HG03521 (cell line): ENCODE data around the gene TNRC6C.

Source experiments
- ATAC-seq: cut with Tn5 transposase; IDR thresholded peaks from one replicate; pipeline ENCODE4 v1.9.1; 2021; ENCODE audit warnings: mild to moderate bottlenecking, moderate library complexity; ENCODE audit not compliant: unreplicated experiment

The TNRC6C gene, protein sequence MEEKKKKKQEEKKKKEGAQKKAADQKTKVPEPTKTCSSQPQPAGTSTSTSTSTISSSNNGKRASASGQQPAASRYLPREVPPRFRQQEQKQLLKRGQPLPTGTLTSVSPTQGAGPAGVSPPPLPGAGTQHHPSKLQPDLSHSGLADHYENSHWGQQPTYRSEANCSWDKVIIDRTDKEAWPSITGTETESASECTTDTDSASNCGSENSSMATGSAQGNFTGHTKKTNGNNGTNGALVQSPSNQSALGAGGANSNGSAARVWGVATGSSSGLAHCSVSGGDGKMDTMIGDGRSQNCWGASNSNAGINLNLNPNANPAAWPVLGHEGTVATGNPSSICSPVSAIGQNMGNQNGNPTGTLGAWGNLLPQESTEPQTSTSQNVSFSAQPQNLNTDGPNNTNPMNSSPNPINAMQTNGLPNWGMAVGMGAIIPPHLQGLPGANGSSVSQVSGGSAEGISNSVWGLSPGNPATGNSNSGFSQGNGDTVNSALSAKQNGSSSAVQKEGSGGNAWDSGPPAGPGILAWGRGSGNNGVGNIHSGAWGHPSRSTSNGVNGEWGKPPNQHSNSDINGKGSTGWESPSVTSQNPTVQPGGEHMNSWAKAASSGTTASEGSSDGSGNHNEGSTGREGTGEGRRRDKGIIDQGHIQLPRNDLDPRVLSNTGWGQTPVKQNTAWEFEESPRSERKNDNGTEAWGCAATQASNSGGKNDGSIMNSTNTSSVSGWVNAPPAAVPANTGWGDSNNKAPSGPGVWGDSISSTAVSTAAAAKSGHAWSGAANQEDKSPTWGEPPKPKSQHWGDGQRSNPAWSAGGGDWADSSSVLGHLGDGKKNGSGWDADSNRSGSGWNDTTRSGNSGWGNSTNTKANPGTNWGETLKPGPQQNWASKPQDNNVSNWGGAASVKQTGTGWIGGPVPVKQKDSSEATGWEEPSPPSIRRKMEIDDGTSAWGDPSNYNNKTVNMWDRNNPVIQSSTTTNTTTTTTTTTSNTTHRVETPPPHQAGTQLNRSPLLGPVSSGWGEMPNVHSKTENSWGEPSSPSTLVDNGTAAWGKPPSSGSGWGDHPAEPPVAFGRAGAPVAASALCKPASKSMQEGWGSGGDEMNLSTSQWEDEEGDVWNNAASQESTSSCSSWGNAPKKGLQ (N-terminal part only)

DNA sequence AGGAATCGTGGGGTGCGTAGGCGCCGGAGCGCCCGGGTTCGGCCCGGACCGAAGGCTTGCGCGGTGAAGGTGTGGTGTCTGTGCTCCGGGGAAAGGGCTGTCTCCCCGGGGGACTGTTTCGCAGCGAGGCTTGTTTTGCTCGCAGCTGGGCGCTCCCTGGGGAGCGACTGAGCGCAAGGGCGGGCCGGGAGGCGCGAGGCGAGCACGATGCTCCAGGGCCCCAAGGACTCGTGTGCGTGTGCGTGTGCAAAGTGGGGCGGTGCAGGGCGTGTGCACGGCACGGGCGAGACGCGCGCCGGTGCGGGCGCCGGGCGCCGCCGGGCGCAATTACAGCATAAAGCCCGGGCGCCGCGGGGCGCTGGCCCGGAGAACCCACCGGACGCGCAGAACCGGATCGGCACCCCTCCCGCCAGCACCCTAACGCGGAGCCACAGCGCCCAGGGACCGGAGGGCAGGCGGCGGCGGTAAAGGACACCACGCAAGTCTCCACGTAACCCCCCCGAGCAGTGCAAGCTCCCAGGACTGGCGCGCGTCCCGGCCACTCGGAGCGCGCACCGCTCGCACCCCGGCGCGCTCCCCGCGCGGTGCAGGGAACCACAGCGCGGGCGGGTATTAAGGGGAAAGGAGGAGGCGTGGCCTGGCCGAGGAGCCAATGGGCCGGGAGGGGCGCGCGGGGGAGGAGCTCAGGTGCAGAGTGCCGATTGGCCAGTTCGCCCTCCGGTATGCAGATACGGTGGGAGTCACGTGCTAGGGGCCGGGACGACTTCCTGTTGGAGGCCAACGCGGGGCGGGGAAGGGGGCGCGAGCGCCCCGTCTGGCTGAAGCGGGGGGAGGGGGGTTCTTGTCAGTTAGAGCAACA, at the start of gene TNRC6C:
TSS of gene TNRC6C (plus strand) at position 847 of the 859 bp plus-strand sequence. CDS start 45,504 bp downstream, outside the sequence.
- peak; percentile 88 for ATAC-seq

- ATAC-seq, result no peak
Observed at GRCh38 chr17:77909236-77909635, 49.3 kb upstream of the TNRC6C start.

- ATAC-seq, result no peak
Observed at GRCh38 chr17:77909816-77910215, 48.7 kb upstream of the TNRC6C start.

DNA sequence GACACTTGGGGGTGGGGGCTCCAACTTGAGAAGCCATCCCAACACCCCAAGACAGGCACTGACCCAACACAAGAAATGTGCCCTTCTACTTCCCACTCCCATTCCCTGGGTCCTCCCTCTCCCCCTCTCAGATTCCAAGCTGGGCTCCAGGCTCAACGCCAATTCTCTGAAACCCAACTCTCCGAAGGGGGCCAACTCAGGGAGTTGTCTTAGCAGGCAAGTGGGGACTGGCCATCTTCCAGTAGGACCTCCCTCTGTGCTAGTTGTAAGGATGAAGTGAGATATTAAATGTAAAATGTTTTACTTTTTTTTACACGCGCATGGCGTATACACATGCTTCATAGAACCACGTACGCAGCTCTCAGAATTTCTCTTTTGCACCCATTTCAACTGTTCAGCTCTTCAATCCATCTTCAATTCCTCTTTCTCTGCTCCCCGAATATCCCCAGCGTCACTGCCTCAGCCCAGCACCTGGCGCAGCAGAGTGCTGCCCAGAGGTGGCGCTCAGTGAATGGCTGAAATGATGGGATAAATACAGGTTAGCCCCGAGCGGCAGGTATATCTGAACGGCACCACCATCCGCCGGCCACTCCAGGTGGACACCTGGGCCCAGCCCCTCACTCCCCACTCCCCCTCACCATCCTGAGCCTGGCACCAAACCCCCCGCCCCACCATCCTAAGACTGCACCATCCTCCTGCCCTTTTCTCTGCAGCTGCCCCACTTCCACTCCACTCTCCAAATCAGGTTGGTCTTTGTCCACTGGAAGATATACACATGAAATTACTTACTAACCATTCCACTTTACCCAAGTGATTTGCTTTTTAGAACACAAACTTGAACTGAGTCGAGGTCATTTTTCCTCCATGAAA, 43.9 kb upstream of the TNRC6C start:
- ATAC-seq, result no peak

GRCh38 chr17:77915594-77916021, 42.9 kb upstream of the TNRC6C start:
- ATAC-seq, result no peak

DNA sequence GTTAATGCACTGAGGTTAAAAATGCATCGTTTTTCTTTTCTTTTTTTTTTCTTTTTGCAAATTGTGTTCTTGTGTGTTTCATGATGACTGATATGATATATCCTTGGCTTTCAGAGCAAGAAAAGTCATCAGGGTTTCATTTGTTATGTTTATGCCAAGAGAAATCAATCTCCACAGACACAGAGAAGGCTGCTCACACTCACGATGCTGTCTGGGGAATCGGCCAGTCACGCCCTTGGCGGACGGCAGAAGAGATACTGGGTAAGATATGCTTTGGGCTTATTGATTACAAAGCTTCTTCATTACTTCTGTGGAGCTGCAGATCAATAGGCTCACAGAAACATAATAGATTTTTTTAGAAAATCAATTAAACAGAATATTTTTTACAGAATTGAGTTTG, 42.2 kb upstream of the TNRC6C start:
- no peak for ATAC-seq

DNA sequence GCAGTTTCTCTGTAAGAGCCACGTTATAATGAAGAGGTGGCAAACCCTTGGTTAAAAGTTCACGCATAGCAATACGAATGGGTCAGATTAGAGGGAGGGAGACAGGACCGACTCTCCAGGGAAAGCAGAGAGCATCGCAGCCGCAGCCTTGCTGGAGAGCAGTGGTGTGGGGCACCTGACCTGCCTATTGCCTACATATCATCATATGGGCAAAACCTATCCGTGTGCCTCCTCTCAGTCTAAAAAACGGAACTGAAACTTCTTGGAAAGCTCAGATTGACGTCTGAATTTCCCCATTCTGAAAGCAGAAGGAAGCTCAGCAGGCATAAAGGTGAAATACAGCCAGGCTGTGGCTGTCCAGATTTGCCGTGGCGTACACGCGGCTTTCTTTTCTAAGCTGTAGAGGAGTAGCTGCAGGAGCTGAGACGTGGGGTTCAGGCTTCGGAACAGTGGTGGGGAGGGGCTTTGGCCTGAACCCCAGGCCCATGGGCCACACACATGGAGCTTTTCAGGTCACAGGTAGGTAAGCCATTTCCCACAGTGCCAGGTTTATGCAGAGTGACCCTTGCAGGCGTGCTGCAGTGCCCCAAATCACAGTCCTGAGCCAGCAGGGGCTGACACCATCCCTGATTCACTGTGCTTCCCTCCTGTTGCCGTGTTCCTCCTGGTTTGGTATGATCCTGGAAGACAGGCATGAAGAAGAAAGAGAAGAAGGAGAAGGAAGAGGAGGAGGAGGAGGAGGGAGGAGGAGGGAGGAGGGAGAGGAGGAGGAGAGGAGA, 41.6 kb upstream of the TNRC6C start:
- no peak for ATAC-seq

- no peak for ATAC-seq
Observed at GRCh38 chr17:77919276-77919675, 39.2 kb upstream of the TNRC6C start.

DNA sequence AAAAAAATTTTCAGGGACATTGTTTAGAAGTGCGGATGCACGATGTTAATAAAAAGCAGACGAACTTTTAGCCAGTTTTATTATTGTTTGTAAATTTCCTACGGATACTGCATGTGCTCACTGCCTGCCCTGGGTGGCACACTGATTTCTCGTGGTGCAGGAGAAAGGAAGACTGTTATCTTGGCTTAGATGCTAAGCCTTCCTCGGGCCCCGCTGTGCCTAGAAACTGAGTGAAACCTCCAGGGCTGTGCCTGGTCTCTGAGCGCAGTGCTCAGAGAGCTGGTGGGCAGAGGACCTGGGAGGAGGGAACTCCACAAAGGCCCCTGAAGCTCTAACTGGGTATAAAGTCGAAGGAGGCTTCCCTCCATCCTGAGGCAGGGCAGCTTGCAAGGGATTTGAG, 35.4 kb upstream of the TNRC6C start:
- no peak for ATAC-seq

- ATAC-seq, result no peak
Observed at GRCh38 chr17:77923776-77924513, 34.6 kb upstream of the TNRC6C start.

DNA sequence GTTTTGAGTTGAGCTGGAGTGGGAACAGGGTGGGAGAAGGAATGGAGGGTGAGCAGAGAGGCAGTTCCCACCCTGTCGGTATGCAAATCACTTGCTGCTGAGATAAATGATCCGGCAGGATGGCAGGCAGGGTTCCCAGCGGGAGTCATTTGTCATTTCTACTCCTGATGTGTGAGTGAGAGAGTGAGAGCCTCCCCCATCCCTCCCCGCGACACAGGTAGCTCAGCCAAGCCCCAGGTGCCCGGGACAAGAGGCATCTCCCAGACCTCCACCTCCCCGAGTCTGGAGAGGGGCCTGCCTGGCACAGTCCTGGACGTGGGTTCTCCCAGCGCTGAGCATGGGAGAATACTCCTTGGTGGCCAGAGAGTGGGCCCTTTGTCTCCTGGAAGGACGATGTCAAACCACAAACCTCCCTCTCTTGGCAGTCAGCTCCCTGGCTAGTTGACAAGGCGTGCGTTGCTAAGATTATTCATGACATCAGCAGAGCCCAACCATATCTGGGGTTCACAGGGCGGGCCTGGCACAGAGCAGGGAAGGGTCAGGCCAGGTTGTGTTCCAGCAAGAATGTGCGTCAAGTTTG, 33.7 kb upstream of the TNRC6C start:
- ATAC-seq, result no peak

DNA sequence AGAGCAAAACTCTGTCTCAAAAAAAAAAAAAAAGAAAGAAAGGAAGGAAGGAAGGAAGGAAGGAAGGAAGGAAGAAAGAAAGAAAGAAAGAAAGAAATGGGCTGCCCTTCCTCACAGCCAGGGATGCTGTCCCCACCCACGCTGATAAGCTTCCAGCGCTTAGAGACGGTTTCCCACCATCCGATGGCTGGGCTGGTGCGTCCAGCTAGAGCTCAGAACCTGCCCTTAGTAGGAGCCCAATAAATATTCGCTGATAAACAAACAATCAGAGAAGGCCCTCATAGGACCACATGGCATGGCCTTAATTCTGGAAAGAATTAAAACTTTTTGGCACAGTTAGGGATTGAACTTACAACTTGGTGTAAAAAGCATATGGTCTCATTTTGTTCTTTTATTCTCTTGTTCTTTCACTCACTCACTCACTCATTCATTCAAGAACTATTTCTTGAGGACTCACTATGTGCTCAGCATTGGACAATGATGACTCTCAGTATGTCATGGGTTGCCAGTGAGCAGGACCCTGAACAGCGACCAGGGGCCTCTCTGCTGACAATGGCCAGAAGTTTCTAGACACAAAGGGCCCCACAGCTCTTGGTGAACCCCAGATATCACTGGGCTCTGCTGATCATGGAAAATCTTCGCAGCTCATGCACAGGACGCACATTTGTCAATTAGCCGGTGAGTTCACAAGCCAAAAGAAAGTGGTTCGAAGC, 32.5 kb upstream of the TNRC6C start:
- ATAC-seq, result no peak

DNA sequence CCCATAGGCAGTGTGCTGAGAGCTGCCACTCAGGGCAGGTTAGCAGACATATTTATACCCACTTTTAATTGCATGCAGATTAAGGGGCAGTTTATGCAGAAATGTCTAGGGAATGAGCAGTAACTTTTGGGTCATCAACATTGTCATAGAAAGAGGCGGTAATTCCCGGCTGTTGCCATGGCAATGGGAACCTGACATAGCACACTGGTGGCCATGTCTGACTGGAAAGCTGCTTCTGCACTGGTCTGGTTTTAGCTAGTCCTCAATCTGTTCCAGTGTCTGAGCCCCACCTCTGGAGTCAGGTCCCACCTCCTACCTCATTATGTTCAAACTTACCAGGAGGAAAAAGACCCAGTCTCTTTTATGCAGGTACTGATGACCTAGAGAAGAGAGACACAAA, 31.5 kb upstream of the TNRC6C start:
- ATAC-seq, result no peak

DNA sequence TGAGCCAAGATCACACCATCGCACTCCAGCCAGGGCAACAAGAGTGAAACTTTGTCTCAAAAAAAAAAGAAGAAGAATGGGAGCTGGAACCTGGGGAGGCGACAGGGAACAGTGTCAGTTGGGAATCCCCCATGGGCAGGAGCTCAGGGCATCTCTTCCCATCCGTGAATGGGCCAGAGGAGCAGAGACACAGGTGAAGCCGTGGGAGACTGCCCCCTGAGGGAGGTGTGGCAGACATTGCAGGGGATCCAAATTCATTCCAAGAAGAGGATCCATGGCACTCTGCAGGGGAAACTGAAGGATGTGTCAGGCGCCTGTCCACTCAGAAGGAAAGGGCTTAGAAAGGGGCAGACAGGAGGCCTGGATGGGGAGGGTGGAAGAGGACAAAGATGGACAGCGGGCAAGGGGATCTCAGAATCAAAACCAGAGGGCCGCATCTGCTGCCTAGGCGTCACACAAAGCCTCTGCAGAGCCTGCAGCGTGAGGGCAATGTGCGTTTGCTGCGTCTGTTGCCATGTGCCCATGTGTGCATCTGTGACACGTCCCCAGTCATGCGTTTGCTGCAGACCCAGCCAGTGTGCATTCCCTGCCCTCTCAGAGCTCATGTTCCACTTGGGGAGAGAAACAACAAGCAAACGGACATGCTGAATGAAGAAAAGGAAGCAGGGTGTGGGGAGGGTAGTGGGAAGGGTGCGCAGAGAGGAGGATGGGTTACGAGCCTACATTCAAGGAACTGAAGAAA, 30.6 kb upstream of the TNRC6C start:
- ATAC-seq, result no peak

GRCh38 chr17:77928519-77929179, 29.9 kb upstream of the TNRC6C start:
- no peak for ATAC-seq

DNA sequence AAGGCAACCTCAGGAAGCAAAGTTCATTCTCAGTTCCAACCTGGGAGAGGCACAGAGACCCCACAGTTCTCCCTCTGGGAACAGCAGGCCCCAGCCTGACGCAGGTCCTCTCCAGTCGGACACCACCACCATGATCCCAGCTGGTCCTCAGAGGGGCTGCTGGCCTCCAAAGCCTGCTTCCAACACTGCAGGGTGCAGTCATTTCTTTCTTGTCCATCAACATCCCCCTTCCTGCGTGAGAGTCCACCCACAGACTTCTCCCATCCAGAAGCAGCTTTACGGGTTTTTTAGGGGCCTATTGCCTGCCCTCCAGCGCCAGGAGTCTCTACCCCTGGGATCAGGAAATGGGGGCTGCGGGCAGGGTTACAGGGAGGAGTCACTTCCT, 29.3 kb upstream of the TNRC6C start:
- no peak for ATAC-seq
